NCI-H82 treated with DMSO at 0.1 percent for 48 hours (cell line): ENCODE results near the gene QSOX2.

Source experiments
- DNase-seq: peaks from one replicate; lab custom pipeline; 2025; ENCODE audit not compliant: unreplicated experiment; lab: John Stamatoyannopoulos, UW

QSOX2 gene

DNA sequence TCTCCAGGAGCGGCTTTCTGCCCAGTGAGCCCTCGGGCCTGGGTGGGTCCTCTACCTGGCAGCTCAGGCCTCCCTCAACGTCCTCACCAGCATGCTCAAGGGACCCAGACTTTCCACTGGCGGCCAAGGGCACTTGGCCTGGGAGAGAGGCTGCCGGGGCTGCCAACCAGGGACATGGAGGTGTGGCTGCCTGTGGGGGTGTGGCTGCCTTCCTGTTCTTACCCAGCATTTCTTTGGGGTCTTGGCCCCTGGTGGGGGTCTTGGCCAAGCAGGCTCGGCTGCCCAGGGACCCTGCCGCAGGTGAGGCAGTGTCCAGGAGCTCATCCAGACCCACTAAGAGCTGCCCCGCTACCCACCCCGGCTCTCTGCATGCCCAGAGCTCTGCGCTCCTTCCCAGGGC, 7.2 kb upstream of the QSOX2 start:
- DNase-seq = no peak

- DNase-seq = no peak
These were observed 6.7 kb upstream of the QSOX2 start for GRCh38 chr9:136252281-136252680.

DNA sequence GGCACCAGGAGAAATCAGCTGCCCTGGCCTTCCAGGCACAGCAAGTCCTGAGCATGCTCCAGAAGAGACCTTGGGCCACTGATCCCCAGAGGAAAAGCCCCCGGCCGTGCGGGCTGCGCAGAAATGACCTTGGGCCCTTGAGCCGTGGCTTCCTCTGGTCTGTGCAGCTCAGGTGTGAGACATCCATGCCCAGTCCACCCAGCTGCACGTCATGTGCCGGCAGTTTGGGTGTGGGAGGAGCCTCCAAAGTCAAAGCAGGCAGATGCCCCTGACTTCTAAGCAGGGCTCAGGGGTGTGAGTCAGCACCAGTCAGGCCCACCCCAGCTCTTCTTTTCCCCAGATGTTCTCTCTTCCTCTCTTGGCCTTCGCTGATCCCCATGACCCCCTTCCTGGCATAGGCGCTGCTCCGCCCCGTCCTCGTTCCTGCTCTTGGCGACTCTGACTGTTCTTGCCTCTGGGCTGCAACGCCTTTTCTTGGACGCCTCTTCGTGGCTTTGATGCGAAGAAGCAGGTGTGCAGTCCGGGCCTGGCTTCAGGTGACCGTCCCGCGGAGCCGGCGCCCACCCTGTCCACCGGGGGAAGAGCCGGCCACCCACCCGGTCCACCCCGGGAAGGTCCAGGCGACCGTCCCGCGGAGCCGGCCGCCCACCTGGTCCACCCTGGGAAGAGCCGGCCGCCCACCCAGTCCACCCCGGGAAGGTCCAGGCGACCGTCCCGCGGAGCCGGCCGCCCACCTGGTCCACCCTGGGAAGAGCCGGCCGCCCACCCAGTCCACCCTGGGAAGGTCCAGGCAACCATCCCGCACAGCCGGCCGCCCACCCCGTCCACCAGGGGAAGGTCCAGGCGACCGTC, 5.9 kb upstream of the QSOX2 start:
- no peak for DNase-seq

- no peak for DNase-seq
These were observed 5.1 kb upstream of the QSOX2 start for GRCh38 chr9:136250676-136251075.

GRCh38 chr9:136249877-136250559, 4.4 kb upstream of the QSOX2 start:
- no peak for DNase-seq

DNA sequence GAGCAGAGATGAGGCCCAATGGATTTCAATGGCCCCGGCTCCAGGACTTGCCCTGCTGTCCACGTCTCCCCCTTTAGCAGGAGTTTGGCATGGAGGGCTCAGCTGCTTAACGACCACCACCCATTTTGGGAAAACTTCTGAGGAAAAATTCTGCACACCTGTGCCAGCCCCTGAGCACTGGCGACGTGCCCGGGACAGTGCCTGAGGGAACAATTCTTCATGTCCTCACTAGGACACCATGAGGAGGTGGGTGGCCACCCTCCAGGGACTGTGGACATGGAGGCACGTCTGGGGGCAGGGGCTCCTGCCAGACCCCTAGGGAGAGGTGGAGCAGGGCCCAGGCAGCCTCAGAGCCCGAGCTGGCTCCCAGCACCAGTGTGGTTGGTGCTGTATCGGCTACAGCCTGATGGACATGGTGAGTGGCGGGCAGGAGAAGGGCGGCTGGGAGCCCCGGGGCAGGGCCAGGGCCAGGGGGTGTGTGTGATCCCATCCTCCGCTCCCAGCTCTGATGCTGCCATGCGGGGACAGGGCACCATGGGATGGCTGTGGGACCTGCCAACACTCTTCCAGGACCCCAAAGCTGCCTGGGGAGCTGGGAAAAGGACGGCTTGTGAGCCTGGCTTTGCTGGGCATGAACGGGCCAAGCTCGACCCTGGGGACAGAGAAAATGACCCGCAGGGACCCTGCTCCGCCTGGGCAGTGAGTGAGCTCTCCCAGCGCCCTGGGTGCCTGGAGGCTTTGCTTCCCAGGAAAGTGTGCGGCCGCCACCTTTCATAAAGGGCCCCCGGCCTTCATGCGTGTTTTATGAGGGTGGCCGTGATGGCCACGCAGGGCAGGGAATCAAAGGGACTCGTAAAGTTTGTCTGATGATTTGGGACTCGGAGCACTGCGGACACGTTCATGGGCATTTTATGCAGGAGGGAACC, 3.6 kb upstream of the QSOX2 start:
- DNase-seq = no peak

DNA sequence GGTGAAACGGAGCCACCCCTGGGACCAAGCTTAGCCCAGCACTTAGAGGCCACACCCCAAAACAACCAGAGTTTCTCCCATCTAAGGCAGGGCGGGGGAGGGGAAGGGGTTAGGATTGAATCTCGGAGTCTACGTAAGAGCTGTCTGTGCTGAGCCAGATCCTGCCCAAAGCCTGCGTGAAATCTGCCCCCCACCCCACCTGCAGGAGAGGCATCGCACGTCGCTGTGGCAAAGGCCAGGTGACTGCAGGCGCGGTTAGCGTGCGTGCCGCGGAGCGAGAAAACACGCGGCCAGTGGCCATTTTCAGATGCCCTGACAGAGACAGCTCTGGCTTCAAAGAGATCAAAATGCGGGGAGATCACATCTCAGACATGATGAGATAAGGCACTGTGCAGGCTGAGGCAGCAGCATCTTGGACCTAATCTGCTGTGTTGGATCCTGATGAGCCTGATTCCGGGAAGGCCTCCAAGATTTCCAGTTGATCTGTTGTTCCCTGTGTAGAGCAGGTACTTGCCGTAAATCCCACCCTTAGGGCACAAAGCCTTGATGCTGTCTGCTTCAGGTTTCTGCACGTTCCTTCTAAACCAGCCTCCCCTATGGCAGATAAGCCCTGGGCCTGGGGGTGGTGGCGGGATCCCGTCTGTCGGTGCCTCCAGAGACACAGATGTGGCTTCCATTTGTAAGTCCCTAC, 2.5 kb upstream of the QSOX2 start:
- DNase-seq = no peak

DNA sequence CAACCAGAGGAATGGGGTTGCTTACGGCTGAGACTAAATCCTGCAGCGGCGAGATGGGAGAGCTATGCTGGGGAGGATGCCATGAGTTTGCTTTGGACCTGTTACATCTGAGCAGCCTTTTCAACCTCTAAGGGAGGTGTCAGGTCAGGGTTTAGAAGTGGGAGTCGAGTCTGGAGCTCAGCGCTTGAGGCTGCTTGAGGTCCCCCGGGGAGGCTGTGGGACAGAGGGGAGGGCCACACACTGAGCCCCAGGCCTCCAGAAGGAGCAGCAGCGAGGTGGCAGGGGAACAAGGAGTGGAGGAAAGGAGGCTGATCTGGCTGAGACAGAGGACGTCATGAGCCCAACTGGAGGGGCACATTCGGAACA, 1.9 kb upstream of the QSOX2 start:
- DNase-seq = no peak

DNA sequence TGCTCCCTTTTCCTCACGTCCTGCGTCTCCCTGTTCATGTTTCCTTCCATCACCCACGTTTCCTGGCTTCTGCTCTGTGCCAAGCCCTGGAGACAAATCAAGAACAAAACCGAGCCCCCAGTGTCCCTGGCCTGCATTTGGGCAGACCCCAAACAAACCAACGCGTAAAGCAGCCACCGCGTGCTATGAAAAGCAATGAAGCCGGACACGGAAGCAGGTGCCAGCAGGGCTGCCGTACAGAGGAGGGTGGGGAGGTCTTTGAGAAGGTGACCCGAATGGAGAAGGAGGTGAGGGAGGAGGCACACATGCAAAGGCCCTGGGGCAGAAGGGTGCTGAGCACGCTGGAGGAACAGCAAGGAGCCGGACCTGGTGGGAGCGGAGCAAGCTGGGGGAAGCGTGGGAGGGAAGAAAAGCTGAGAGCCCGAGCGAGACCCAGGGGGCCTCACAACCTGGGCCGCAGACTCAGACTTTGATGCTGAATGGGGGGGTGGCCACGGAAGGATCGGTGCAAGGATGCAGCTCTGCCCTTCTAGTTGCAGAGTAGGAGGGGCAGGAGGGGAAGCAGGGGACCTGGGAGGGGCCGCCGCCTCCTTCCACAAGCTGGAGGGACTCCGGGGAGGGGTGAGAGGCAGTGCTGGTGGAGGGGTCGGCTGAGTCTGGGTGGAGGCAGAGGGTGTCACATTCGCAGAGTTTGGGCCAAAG, 1.4 kb upstream of the QSOX2 start:
- no peak for DNase-seq

DNA sequence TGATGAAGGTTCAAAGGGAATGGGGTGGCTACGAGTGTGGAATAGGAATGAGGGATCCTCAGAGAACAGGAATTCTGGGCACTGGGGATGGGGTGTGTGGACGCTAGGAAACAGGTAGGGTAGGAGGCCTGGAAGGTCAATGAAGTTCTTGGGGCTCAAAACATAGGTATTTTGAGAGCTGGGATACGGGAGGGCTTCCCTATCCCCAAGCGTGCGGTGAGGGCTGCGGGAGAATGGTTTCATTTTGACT, 718 bp downstream of the QSOX2 start:
- no peak for DNase-seq

DNA sequence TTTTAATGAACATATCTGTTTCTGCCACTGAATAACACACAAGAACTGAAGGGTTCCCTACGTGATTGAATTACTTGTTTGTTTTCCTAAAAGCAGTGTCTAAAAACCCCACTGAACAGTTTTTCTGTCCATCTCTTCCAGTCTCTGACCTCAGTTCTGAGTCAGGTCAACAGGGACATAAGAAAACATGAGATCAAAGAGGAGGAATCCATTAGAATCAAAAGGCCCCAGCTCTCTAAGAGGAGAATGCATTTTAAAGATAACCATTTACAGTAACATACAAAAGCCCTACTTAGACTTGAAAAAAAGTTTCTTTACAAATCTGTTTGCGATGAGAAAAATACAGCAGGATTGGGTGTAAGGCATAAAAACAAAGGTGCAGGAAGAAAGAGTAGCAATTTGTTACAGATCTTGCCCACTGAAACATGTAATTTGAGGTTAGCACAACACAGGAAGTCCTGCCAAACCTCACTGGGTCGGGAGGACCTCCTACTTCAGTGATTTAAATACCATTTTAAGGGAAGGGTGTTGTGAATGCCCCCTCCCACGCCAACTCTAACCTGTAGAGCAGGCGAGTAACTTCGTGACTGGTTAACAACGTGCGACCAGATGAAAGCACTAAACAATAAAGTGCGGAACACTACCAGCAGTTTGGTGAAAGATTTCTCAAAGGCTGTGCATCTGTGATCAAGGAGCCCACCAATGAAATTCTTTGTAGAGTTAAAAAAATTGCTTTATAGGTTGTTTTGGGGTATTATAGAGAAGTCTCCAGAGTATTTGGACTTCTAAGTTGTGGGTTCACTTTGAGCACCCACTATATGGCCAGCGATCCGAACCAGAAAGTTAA, 1.3 kb downstream of the QSOX2 start:
- no peak for DNase-seq

DNA sequence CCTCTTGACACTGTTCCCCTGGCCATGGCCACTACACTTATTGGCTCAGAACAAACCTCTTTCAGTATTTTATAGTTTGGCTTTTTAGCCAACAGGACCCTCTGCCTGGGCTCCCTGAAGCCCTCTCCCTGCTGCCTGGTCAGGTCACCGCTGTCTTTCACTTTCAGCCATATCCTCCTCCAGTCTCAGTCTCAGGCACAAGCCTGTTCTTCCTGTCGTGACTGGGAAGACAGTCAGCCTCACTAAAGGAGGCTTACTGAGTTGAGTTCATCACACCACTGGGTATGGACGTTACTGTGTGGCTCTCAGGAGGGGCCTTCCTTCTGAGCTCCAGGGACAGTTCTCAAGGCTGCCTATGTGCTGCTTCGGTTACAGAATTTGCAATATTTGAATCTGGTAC, 2.0 kb downstream of the QSOX2 start:
- DNase-seq = no peak

GRCh38 chr9:136242918-136243525, 2.6 kb downstream of the QSOX2 start:
- no peak for DNase-seq

DNA sequence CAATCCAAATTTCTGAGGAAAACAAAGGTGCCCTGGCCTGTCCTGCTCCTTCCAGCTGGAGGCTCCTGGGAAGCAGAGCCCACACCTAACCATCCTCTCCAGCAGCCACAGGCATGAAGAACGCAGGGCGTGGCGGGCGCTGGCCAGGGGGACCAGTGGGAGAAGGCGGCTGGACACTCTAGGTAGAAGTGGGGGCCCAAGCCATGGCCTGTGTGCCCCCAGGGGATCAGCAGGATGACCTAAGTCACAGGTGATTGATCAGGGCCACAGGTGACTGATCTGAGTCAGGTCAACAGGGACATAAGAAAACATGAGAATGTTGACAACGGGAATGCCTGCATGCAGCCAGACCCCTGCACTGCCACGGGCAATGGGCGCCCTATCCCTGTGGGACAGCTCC, 3.4 kb downstream of the QSOX2 start:
- no peak for DNase-seq

DNA sequence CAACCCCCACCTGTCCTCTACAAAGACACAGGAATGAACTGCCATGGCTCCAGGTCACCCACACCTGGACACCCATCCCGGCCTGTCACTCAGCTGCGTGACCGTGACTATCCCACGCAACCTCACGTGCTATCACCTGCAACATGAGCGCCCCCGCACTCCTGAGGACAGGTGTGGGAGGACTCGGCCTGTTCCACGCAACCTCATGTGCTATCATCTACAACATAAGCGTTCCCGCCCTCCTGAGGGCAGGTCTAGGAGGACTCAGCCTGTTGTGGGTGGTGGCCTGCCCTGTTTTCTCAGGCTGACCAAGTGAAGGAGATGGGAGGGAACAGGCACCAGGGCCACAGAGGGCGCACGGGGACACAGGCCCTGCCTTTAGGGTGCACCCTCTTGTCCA, 4.1 kb downstream of the QSOX2 start:
- DNase-seq = no peak

DNA sequence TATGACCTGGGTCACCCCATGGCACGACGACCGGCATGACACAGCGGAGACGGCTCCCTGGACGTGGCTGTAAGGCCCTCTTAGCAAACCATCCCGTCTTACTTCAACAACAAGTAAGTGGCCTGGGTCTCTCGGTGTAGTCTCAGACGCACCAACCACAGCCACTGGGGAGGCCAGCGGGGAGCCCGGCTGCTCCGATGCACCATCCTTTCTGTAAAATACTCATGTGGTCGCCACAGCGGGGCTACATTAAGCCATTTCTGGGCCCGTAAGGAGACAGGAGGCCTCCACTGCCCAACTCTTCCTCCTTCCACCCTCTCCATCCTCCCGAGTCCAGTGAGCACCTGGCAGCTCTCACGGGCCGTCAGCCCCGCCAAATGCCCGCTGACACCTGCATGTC, 4.7 kb downstream of the QSOX2 start:
- DNase-seq = no peak

- no peak for DNase-seq
These were observed 5.7 kb downstream of the QSOX2 start for GRCh38 chr9:136239983-136240330.

GRCh38 chr9:136239135-136239982, 6.3 kb downstream of the QSOX2 start:
- DNase-seq = no peak

DNA sequence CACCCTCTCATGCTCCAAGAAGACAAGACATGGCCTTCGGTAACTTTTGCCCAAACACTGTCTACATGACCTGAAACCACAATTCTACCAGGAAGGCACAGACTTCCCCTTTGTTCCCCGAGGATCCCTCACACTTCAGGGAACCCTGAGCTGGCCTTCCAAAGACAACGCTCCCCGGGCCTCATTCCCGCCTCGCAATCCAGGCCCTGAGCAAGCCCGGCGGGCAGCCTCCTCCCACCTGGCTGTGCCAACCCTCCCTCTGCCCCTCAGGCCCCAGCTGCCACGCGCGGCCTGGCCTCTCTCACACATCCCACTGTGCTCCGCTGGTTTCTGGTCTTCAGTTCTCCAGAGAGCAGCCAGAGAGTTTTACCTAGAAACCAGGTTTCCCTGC, 7.3 kb downstream of the QSOX2 start:
- DNase-seq = no peak
